ENCODE results near the gene IPPK. TPM values are rescaled to one million over a fixed set of nuclear protein-coding genes. Genes with fewer than 3 reads are reported as not detected.

IPPK gene
- total and polyA plus RNA-seq, 2 donors (not counting 1 experiment from before 2014, with no cell fraction given): 6.8 to 8.7 TPM

DNA sequence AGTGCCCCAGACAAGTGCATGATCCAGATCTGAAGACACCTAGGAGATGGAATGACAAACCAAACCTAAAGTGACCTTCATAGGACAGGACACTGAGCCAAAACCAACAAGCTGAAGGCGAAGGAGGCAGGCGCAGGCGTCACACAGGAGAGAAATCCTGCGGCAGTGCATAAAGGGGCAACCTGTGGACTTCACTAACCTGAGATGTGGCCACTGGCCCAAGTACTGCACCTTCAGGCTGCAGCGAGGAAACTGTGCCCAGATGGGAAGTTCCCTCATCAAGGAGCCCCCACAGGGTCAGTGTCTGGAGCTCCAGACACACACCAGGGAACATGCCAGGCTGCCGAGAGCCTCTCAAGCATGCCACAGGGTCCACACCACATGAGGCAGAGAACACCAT, 3.7 kb downstream of the IPPK start:
- H3K27me3 Mint-ChIP-seq: no peaks in the 10 kb centered on the region
- H3K4me1 Mint-ChIP-seq: peaks cover 39% of the 10 kb centered on the region
- DNase-seq (no peak), ATAC-seq (ENCODE audit: low read depth) (no peak)
- WGBS (ENCODE audit: insufficient coverage): 97% methylated on average over 6 of the region's 6 CpGs
- H3K9me3 Mint-ChIP-seq (ENCODE audit: insufficient read depth): no peaks in the 10 kb centered on the region
- Histone ChIP-seq H3K4me2 (replicated peaks; ENCODE audit: low read depth, low read length, poor library complexity, severe bottlenecking) (no peak overlapping the region), H3K4me1 (ENCODE audit: control insufficient read depth in 2 of 2, insufficient read depth in 2 of 2, low read length in 2 of 2) (peaks cover 16 to 23% of the 10 kb centered on the region in 2 donors), H4K20me1 (ENCODE audit: control insufficient read depth, insufficient read depth, low read length, poor library complexity, severe bottlenecking) (peaks cover 29% of the 10 kb centered on the region), H3K9me3 (ENCODE audit: control extremely low read depth in 1 of 3, control insufficient read depth in 2 of 3, insufficient read depth in 1 of 3, low read length in 2 of 3) (no peaks in the 10 kb centered on the region), H3K36me3 (replicated peaks in 1 of 2; ENCODE audit: control extremely low read depth in 1 of 2, control insufficient read depth in 1 of 2, extremely low read depth in 1 of 2, insufficient read depth in 2 of 2, low read length in 1 of 2) (peaks cover 0 to 19% of the 10 kb centered on the region in 2 experiments), H3K79me2 (ENCODE audit: control insufficient read depth, insufficient read depth, low read length) (peaks cover 95% of the 10 kb centered on the region), H3K27ac (ENCODE audit: low read length in 2 of 2) (no peak overlapping the region), H3K4me3 (ENCODE audit: control extremely low read depth in 1 of 5, extremely low read depth in 1 of 5, insufficient read depth in 1 of 5, low read depth in 2 of 5, low read length in 4 of 5) (no peak overlapping the region), H3K9ac (ENCODE audit: low read length) (no peak overlapping the region), H2AFZ (ENCODE audit: insufficient read depth, low read depth, low read length, poor library complexity, severe bottlenecking) (no peak overlapping the region), H3K27me3 (replicated peaks in 1 of 4; ENCODE audit: control extremely low read depth in 1 of 4, control insufficient read depth in 3 of 4, insufficient read depth in 4 of 4, low read length in 3 of 4) (no peaks in the 10 kb centered on the region)
- H3K27ac Mint-ChIP-seq: no peak overlapping the region
- no peak overlapping the region for H3K4me3 Mint-ChIP-seq
- CTCF ChIA-PET: no interaction called here
- TF ChIP-seq, protein P1, sequence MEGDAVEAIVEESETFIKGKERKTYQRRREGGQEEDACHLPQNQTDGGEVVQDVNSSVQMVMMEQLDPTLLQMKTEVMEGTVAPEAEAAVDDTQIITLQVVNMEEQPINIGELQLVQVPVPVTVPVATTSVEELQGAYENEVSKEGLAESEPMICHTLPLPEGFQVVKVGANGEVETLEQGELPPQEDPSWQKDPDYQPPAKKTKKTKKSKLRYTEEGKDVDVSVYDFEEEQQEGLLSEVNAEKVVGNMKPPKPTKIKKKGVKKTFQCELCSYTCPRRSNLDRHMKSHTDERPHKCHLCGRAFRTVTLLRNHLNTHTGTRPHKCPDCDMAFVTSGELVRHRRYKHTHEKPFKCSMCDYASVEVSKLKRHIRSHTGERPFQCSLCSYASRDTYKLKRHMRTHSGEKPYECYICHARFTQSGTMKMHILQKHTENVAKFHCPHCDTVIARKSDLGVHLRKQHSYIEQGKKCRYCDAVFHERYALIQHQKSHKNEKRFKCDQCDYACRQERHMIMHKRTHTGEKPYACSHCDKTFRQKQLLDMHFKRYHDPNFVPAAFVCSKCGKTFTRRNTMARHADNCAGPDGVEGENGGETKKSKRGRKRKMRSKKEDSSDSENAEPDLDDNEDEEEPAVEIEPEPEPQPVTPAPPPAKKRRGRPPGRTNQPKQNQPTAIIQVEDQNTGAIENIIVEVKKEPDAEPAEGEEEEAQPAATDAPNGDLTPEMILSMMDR (IDR thresholded peaks at IDR 0.05): no peak
- no peak for TF ChIP-seq EZH2 (IDR thresholded peaks at IDR 0.05; ENCODE audit: borderline replicate concordance, insufficient read depth, low read depth, low read length, poor library complexity, severe bottlenecking)
- POLR2A ChIA-PET: no interaction called here
- intact Hi-C loops (cut with micrococcal nuclease): no loop called here

DNA sequence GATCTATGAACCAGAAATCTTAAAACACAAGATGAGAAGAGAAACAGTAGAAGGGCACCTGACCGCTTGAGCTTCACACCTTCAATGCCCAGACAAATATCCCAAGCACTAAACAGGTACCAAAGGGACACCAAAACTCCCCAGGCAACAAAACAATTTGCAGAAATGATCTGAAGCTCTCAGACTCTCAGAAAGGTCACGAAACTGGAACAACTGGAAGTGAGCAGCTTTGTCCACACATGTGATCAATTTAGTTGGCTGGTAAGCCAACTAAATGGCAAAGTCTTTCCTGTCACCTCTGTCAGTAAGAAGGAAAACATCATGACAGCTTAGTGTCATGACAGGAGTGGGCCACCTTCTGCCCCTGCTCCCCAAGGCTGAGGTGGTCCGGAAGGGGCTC, 4.1 kb downstream of the IPPK start:
- Mint-ChIP-seq H3K27ac (no peak overlapping the region), H3K27me3 (no peaks in the 10 kb centered on the region), H3K9me3 (ENCODE audit: insufficient read depth) (no peaks in the 10 kb centered on the region), H3K4me1 (peaks cover 39% of the 10 kb centered on the region), H3K4me3 (no peak overlapping the region)
- Histone ChIP-seq H3K9me3 (ENCODE audit: control extremely low read depth in 1 of 3, control insufficient read depth in 2 of 3, insufficient read depth in 1 of 3, low read length in 2 of 3) (no peaks in the 10 kb centered on the region), H3K4me2 (replicated peaks; ENCODE audit: low read depth, low read length, poor library complexity, severe bottlenecking) (no peak overlapping the region), H2AFZ (ENCODE audit: insufficient read depth, low read depth, low read length, poor library complexity, severe bottlenecking) (no peak overlapping the region), H3K36me3 (replicated peaks in 1 of 2; ENCODE audit: control extremely low read depth in 1 of 2, control insufficient read depth in 1 of 2, extremely low read depth in 1 of 2, insufficient read depth in 2 of 2, low read length in 1 of 2) (peaks cover 0 to 19% of the 10 kb centered on the region in 2 experiments), H3K27me3 (replicated peaks in 1 of 4; ENCODE audit: control extremely low read depth in 1 of 4, control insufficient read depth in 3 of 4, insufficient read depth in 4 of 4, low read length in 3 of 4) (no peaks in the 10 kb centered on the region), H3K79me2 (ENCODE audit: control insufficient read depth, insufficient read depth, low read length) (peaks cover 95% of the 10 kb centered on the region), H3K4me3 (ENCODE audit: control extremely low read depth in 1 of 5, extremely low read depth in 1 of 5, insufficient read depth in 1 of 5, low read depth in 2 of 5, low read length in 4 of 5) (no peak overlapping the region), H3K9ac (ENCODE audit: low read length) (no peak overlapping the region), H3K27ac (ENCODE audit: low read length in 2 of 2) (no peak overlapping the region), H3K4me1 (ENCODE audit: control insufficient read depth in 2 of 2, insufficient read depth in 2 of 2, low read length in 2 of 2) (peaks cover 12 to 19% of the 10 kb centered on the region in 2 donors), H4K20me1 (ENCODE audit: control insufficient read depth, insufficient read depth, low read length, poor library complexity, severe bottlenecking) (peaks cover 33% of the 10 kb centered on the region)
- POLR2A ChIA-PET: no interaction called here
- no peak for DNase-seq
- CTCF ChIA-PET: no interaction called here
- TF ChIP-seq, protein P1 (IDR thresholded peaks at IDR 0.05): no peak
- no peak for TF ChIP-seq EZH2 (IDR thresholded peaks at IDR 0.05; ENCODE audit: borderline replicate concordance, insufficient read depth, low read depth, low read length, poor library complexity, severe bottlenecking)
- intact Hi-C loops (cut with micrococcal nuclease): loop anchor here (2.0 kb wide), 1 partner anchor 367 kb away; no protein-coding TSS in a partner anchor
- no peak for ATAC-seq (ENCODE audit: low read depth)
- 100% methylated on average over 1 of the region's 3 CpGs for WGBS (ENCODE audit: insufficient coverage)
